GM19467 (cell line): ENCODE results near the gene BUB1.
"Not testable (repeated sequence)": the region's sequence is repeated elsewhere in the genome, so short reads cannot be mapped to it uniquely, and the experiment has no call there.

Experiments
- ATAC-seq: cut with Tn5 transposase; IDR thresholded peaks from one replicate; pipeline ENCODE4 v1.9.1; 2021; ENCODE audit warnings: mild to moderate bottlenecking, moderate library complexity; ENCODE audit not compliant: unreplicated experiment

The BUB1 gene

DNA sequence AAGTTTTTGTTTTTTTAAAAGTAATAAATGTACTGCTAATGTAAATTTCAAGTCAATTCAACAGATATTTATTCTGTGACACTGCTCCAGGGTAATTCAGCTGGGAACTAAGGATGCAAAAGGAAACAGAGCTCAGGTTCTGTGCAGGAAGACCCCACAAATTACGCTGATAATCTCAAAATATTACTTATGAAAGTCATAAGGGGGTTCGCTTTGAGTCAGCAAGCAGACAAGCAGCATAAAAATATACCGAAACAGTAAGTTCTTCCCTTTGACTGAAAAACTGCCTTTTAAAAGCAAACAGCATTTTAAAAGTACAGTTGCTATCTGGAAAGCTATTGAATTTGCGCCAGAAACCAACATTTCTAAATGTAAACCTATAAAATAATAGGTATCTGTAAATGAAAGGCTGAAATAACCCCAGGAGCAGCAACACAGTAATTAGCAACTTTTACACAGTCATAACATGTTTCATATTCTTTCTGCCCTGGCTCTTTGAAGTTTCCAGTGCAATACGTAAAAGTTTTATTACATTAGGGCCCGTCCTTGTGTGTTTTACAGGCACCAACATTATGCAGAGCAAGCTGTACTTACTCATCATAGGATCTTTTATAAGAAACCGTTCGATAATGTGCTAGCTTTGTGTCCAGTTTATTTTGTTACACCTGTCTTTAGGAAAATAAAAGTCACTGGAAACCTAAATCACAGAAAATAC lies 68.9 kb downstream of the BUB1 start:
- not testable (repeated sequence) for ATAC-seq

DNA sequence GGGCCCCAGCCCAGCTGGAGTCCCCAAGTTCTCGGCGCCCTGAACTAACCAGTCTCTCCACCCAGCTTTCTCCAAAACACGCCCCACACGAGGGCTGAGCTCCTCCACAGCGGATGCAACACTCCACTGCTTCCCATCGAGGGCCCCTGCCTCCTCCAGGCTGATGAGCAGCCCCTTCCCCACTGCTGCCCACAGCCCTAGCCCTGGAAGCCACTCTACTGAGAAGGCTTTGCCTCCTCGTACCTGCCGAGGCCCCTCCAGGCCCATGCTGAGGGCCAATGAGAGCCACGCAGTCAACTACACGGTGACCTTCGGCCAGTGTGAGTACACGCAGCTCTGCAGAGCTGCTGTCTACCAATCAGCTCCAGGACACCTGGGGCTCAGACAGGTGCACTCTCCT lies 72.8 kb downstream of the BUB1 start:
- ATAC-seq = not testable (repeated sequence)

DNA sequence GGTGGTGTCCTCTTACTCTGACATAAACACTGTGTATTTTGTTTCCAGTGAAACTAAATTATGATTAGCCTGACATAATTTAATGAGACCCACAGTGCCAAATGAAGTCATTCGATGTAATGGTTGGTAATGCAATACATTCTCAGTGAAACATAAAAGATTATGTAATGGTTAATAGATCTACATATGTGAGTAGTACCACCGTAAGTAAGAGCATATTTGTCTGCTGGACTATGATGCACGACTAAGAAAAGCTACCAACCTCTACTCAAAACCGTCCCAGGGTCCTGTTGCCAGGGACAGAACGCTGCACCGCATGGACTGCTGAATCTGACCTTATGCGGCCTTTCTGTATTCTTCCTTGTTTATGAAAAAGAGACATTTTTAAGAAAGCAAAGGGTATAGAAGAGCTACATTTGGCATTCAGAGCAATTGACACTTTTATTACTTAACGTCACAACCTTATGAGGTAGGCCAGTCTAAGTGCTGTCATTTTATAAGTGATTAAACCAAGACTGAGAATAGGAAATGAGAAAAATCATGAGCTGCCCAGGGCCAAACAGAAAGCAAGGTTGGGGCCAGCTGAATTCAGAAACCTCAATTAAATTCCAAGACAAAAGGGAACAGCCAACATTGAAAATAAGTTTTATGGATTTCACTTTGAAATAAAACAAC lies 73.8 kb downstream of the BUB1 start:
- ATAC-seq = not testable (repeated sequence)

DNA sequence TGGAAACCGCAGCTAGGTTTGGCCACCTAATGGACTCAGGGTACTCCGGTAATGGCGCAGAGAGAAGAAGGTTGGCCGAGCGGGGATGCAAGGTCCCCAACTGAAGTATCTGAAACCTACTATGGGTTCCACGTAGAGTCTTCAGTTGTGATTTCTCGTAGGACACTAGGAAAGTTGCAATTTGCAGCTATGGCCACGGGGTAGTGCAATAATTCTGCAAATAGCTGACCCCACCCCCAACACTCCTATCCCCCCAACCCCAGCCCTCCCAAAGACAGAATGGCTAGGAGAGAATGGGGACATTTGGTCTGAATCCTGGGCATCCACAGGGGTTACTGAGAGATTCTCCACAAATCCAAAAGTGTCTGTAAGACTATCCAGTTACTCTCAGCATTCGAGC lies 75.7 kb downstream of the BUB1 start:
- not testable (repeated sequence) for ATAC-seq

DNA sequence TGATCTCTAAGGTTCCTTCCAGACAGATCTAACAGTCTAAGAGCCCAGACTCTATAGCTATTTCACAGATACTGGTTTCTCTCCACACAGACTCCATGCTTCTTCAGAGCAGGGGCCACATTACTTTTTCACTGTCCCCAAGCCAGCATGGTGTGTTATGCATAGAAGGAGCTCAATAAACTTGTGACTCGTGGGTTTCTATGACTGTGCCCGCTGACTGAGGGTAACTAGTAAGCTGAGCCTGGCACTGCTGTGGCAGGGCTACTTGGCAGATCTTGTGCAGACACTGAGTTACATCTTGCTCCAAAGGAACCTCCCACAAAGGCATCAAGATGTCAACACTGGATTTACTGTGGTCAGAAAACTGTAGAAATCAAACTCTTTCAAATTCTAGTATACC lies 85.9 kb downstream of the BUB1 start:
- not testable (repeated sequence) for ATAC-seq

DNA sequence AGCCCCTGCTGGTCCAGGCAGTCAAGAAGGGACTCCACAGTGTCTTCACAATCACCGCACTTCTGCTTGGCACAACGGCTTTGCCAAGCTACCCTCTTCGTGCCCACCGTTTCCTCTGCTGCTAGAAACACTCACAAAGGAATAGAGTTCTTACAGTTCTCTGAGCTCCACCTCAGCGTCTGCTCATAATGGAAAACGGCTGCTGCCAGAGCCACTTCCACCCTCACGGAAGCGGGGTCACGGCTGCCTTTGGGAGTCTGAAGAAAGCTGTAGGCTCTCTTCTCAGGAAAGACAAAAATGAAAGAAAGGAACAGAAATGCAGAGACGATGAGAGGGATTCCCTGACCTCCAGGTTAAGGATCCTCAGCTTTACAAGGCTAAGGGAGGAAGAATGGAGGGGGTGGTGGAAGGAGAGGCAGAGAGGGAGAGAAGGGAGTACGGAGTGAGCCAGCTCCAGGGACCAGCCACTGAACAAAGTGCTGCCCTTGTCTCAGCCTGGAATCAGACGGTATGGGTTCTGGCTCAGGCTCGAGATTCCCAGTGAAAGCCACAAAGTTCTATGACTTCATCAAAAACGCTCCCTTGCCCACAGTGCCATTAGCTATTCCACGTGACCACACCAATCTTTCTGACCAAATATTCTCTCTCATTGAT lies 88.1 kb downstream of the BUB1 start:
- ATAC-seq = not testable (repeated sequence)

DNA sequence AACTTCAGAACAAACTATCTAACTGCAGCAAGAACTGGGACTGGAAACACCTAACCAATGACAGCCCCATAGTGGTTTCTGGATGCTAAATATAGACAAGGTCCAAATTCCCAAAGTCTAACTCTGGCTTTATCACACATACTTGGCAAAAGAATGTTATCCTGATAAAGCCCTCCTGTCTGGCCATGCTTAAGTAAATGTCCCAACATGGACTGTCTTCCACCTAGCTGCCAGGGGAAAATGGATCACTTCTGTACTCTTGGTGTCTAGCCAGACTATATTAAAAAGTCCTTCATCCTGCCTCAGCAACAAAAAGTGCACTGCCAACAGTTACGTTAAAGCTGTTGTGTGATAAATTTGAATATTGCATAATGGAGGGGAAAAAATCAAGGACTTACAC lies 89.3 kb downstream of the BUB1 start:
- not testable (repeated sequence) for ATAC-seq
